Measurements from ENCODE around the gene ZNF778. TPM values are rescaled to one million over a fixed set of nuclear protein-coding genes. Genes with fewer than 3 reads are reported as not detected.
A peak's percentile ranks its signal among the peaks of the same experiment; 100 is the strongest.

The ZNF778 gene
- total and polyA plus RNA-seq, 2 of the 13 experiments (the other 11 are each of a cell fraction or from before 2014, with no cell fraction given), result 3.8 to 7.2 TPM

GRCh38 chr16:89190150-89190958 lies 27.1 kb upstream of the ZNF778 start (continued):
- TF ChIP-seq ZNF839 (CRISPR knock-in tag; IDR thresholded peaks at IDR 0.05; ENCODE audit: borderline replicate concordance) (no peak; the same call in 1 of the 2 replicates), ARNT (IDR thresholded peaks at IDR 0.05) (no peak), TFDP1 (CRISPR knock-in tag; IDR thresholded peaks at IDR 0.05; ENCODE audit: borderline replicate concordance) (0 out of 2 replicates have a peak, but pooled peaks have one; percentile 16), ZNF12 (CRISPR knock-in tag; IDR thresholded peaks at IDR 0.05) (no peak), PHF21A (CRISPR knock-in tag; IDR thresholded peaks at IDR 0.05) (0 out of 2 replicates have a peak, but pooled peaks have one; percentile 1), PHF20 (CRISPR knock-in tag; IDR thresholded peaks at IDR 0.05) (no peak), ZNF567 (CRISPR knock-in tag; IDR thresholded peaks at IDR 0.05; ENCODE audit: borderline replicate concordance) (no peak), PRPF4 (IDR thresholded peaks at IDR 0.05; ENCODE audit: low read depth, low read length, poor library complexity, severe bottlenecking) (no peak), DZIP1 (CRISPR knock-in tag; IDR thresholded peaks at IDR 0.05) (no peak), SOX13 (IDR thresholded peaks at IDR 0.05) (no peak), SOX13 (CRISPR knock-in tag; conservative IDR thresholded peaks at IDR 0.05 in 1 of 2, IDR thresholded peaks at IDR 0.05 in 1 of 2) (no peak), DMAP1 (CRISPR knock-in tag; IDR thresholded peaks at IDR 0.05) (no peak; the same call in 1 of the 2 replicates), JDP2 (CRISPR knock-in tag; IDR thresholded peaks at IDR 0.05; ENCODE audit: borderline replicate concordance) (no peak), ZNF292 (CRISPR knock-in tag; IDR thresholded peaks at IDR 0.05; ENCODE audit: borderline replicate concordance, low read depth) (0 out of 2 replicates have a peak, but pooled peaks have one; percentile 15), ZNF430 (CRISPR knock-in tag; IDR thresholded peaks at IDR 0.05) (no peak), REXO4 (CRISPR knock-in tag; IDR thresholded peaks at IDR 0.05; ENCODE audit: borderline replicate concordance) (0 out of 2 replicates have a peak, but pooled peaks have one; percentile 31), RAD51 (IDR thresholded peaks at IDR 0.05; ENCODE audit: borderline replicate concordance) (no peak), DNMT3B (CRISPR knock-in tag; conservative IDR thresholded peaks at IDR 0.05) (no peak), AGO2 (optimal IDR thresholded peaks at IDR 0.05; ENCODE audit: low read depth, low read length) (peak; percentile 87), ZNF501 (CRISPR knock-in tag; IDR thresholded peaks at IDR 0.05) (no peak), SKIL (CRISPR knock-in tag; IDR thresholded peaks at IDR 0.05; ENCODE audit: borderline replicate concordance) (no peak), FOXK1 (CRISPR knock-in tag; IDR thresholded peaks at IDR 0.05; ENCODE audit: borderline replicate concordance, low read depth) (no peak), MLLT10 (CRISPR knock-in tag; IDR thresholded peaks at IDR 0.05) (0 out of 2 replicates have a peak, but pooled peaks have one; percentile 44), PHF8 (CRISPR knock-in tag; IDR thresholded peaks at IDR 0.05) (peak; percentile 29; the same call in 1 of the 2 replicates), ZNF274 (CRISPR knock-in tag; IDR thresholded peaks at IDR 0.05) (no peak; the same call in 1 of the 2 replicates)

Data from HepG2 (cell line).